WI38 (cell line): ENCODE results near the gene EXOC3L1.

Experiments
- H3K4me3 ChIP-seq: 2 replicates; pipeline ENCODE4 v1.5.1; 2011; ENCODE audit warnings: low read depth, mild to moderate bottlenecking, control low read depth, low read length
- CTCF ChIP-seq: IDR thresholded peaks from 2 replicates; pipeline ENCODE4 v1.5.1; 2012; ENCODE audit warnings: low read depth, mild to moderate bottlenecking, control low read depth, low read length

The EXOC3L1 gene

GRCh38 chr16:67170949-67171649, 18.8 kb downstream of the EXOC3L1 start:
- TF ChIP-seq CTCF = no peak
- peak overlapping the region; percentile 53 for H3K4me3 ChIP-seq

GRCh38 chr16:67170168-67170948, 19.6 kb downstream of the EXOC3L1 start, which contains the start of gene NOL3:
TSS of gene NOL3 (plus strand) at chr16:67170538.
- H3K4me3 ChIP-seq = peak within 1 kb of the TSS; percentile 53
- TF ChIP-seq CTCF = no peak

DNA sequence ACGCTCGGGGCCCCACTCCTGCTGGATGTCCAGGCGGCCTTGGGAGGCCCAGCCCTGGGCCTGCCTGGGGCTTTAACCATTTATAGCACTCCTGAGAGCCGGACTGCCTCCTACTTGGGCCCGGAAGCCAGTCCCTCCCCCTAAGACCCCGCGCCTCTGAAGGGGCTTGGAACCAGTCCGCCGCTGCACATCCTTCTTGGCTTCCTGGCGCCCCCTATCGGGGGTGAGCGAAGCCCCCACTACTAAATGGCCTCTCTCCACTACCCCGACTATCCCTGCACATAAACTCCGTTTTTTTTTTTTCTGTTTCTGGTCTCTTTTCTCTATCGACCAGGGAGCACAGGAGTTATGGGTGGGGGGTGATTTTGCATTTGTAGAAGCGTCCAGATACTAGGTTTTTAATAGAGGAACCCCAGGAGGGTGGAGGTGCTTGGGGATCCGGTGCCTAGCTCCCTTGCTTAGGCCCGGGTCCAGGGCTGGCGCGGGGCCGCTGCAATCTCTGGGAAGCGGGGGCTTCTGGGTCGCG, 20.2 kb downstream of the EXOC3L1 start:
- peak overlapping the region; percentile 53 for H3K4me3 ChIP-seq
- peak; percentile 51 for TF ChIP-seq CTCF

- no peak overlapping the region for H3K4me3 ChIP-seq
- no peak for TF ChIP-seq CTCF
Observed at GRCh38 chr16:67169011-67169451, 20.9 kb downstream of the EXOC3L1 start.

- no peak overlapping the region for H3K4me3 ChIP-seq
- TF ChIP-seq CTCF = no peak
Observed at GRCh38 chr16:67167588-67167987, 22.3 kb downstream of the EXOC3L1 start.

- H3K4me3 ChIP-seq = no peak overlapping the region
- no peak for TF ChIP-seq CTCF
Observed at GRCh38 chr16:67166598-67167168, 23.3 kb downstream of the EXOC3L1 start.
